HCT116 (cell line): Measurements from ENCODE around the gene CATSPERB. TPM values are rescaled to one million over a fixed set of nuclear protein-coding genes. Genes with fewer than 3 reads are reported as not detected.

Experiments
- ATAC-seq: fragments of 200-7000 bp; cut with Tn5 transposase; 2 replicates; pipeline ENCODE4 v1.9.1; 2020; ENCODE audit warnings: mild to moderate bottlenecking, moderate library complexity
- BruUV-seq: library from RNA; stranded (reverse); fragments of 400-500 nt; replicated peaks from 2 replicates; lab custom pipeline; 2021; lab: Mats Ljungman, UMichigan
- CTCF ChIA-PET: fragments of 300-600 bp; sonication (Branson Sonifier 250); formaldehyde crosslinking; loops from one replicate; lab custom pipeline; 2021; ENCODE audit warnings: antibody characterized with exemption; lab: Charles Lee
- POLR2A ChIA-PET: fragments of 300-600, 350-600 bp; sonication (Branson Sonifier 250); formaldehyde crosslinking; loops from one replicate; lab custom pipeline; 2021; ENCODE audit warnings: antibody characterized with exemption; lab: Charles Lee
- RAD21 ChIA-PET, 2 experiments: fragments of 300-600 bp; sonication (Branson Sonifier 250); formaldehyde crosslinking; loops; one replicate each; lab custom pipeline; 2023; ENCODE audit warnings: low total read pairs in 2 of 2; ENCODE audit not compliant: uncharacterized antibody in 2 of 2, unreplicated experiment in 2 of 2, low non-redundant PET in 1 of 2; lab: Charles Lee
- DNase-seq: peaks from one replicate; pipeline ENCODE4 v3.0.0-alpha.2; 2010; ENCODE audit warnings: low read depth, low spot score
- H2AFZ ChIP-seq: fragments of 200-600 bp; shearing (Covaris generic), sonication (generic); 2 replicates; pipeline ENCODE4 v1.6.1; 2017; ENCODE audit warnings: low read depth, mixed run types, mixed read lengths, antibody characterized with exemption, low read length; ENCODE audit not compliant: poor library complexity, severe bottlenecking
- H3K27ac ChIP-seq: 2 replicates; pipeline ENCODE4 v1.5.1; 2012; ENCODE audit warnings: low read depth, low read length
- H3K27me3 ChIP-seq: fragments of 200-600 bp; sonication (generic); 2 replicates; pipeline ENCODE4 v1.6.1; 2016; ENCODE audit warnings: mixed run types, low read length, mixed read lengths; ENCODE audit not compliant: insufficient read depth
- H3K36me3 ChIP-seq, 2 experiments: fragments of 200-500 bp in 1 of 2; fragments of 200-600 bp in 1 of 2; sonication (Bioruptor generic) in 1 of 2; sonication (generic) in 1 of 2; 2 replicates each; pipeline versions ENCODE4 v1.5.1 to v1.6.1; 2014 to 2016; ENCODE audit warnings: low read length in 2 of 2, inconsistent platforms in 1 of 2, mixed read lengths in 1 of 2, mixed run types in 1 of 2; ENCODE audit not compliant: insufficient read depth in 2 of 2, control insufficient read depth in 1 of 2
- H3K4me1 ChIP-seq, 2 experiments: fragments of 200-600 bp in 1 of 2; sonication (generic) in 1 of 2; 2 replicates each; pipeline versions ENCODE4 v1.5.1 to v1.6.1; 2012 to 2017; ENCODE audit warnings: low read length in 2 of 2, inconsistent platforms in 1 of 2, mild to moderate bottlenecking in 1 of 2, mixed read lengths in 1 of 2, mixed run types in 1 of 2, moderate library complexity in 1 of 2; ENCODE audit not compliant: insufficient read depth in 2 of 2, control insufficient read depth in 1 of 2
- H3K4me2 ChIP-seq: fragments of 200-600 bp; sonication (generic); 2 replicates; pipeline ENCODE4 v1.6.1; 2017; ENCODE audit warnings: mixed run types, low read length, mixed read lengths
- H3K4me3 ChIP-seq, 2 experiments: fragments of 200-600 bp in 1 of 2; sonication (generic) in 1 of 2; replicated peaks in 1 of 2; 2 replicates each; pipeline ENCODE4 v1.5.1; 2011 to 2016; ENCODE audit warnings: low read length in 2 of 2, control low read depth in 1 of 2, low read depth in 1 of 2, mild to moderate bottlenecking in 1 of 2, mixed read lengths in 1 of 2, mixed run types in 1 of 2
- H3K79me2 ChIP-seq: fragments of 200-600 bp; sonication (generic); 2 replicates; pipeline ENCODE4 v1.6.1; 2017; ENCODE audit warnings: mild to moderate bottlenecking, mixed run types, low read length, moderate library complexity, mixed read lengths; ENCODE audit not compliant: insufficient read depth
- H3K9ac ChIP-seq: fragments of 200-600 bp; sonication (generic); 2 replicates; pipeline ENCODE4 v1.6.1; 2016; ENCODE audit warnings: low read length, mixed read lengths
- H3K9me2 ChIP-seq: fragments of 200-600 bp; sonication (generic), shearing (Covaris generic); 2 replicates; pipeline ENCODE4 v1.6.1; 2017; ENCODE audit warnings: mixed run types, mild to moderate bottlenecking, moderate library complexity; ENCODE audit not compliant: insufficient read depth
- H3K9me3 ChIP-seq, 2 experiments: fragments of 200-500 bp in 1 of 2; fragments of 200-600 bp in 1 of 2; sonication (Bioruptor generic) in 1 of 2; sonication (generic) in 1 of 2; 2 replicates each; pipeline ENCODE4 v1.6.1; 2014 to 2017; ENCODE audit warnings: low read length in 2 of 2, mixed read lengths in 2 of 2, inconsistent platforms in 1 of 2, low read depth in 1 of 2, mild to moderate bottlenecking in 1 of 2, mixed run types in 1 of 2, moderate library complexity in 1 of 2; ENCODE audit not compliant: control insufficient read depth in 1 of 2, insufficient read depth in 1 of 2
- H4K20me1 ChIP-seq: fragments of 200-600 bp; sonication (generic), shearing (Covaris generic); 2 replicates; pipeline ENCODE4 v1.6.1; 2017; ENCODE audit warnings: mixed run types, mild to moderate bottlenecking, moderate library complexity; ENCODE audit not compliant: insufficient read depth
- CTCF ChIP-seq, 3 experiments: fragments of 200-600 bp in 1 of 3; sonication (generic) in 1 of 3; IDR thresholded peaks in 2 of 3; conservative IDR thresholded peaks in 1 of 3; 2 replicates each; pipeline ENCODE4 v1.5.1; 2012 to 2017; ENCODE audit warnings: low read depth in 2 of 3, low read length in 2 of 3, antibody characterized with exemption in 1 of 3, borderline replicate concordance in 1 of 3, control low read depth in 1 of 3, mild to moderate bottlenecking in 1 of 3, mixed read lengths in 1 of 3, mixed run types in 1 of 3, moderate library complexity in 1 of 3; ENCODE audit not compliant: insufficient read depth in 1 of 3
- EGR1 ChIP-seq: IDR thresholded peaks from 2 replicates; pipeline ENCODE4 v1.6.1; 2012; ENCODE audit warnings: low read depth
- ELF1 ChIP-seq: IDR thresholded peaks from 2 replicates; pipeline ENCODE4 v1.6.1; 2012; ENCODE audit warnings: low read depth, borderline replicate concordance
- EZH2 ChIP-seq: fragments of 200-600 bp; sonication (generic); IDR thresholded peaks from 2 replicates; pipeline ENCODE4 v1.6.1; 2017; ENCODE audit warnings: antibody characterized with exemption, mixed run types
- EZH2phosphoT487 ChIP-seq: fragments of 200-600 bp; IDR thresholded peaks from 2 replicates; pipeline ENCODE4 v1.6.1; 2018; ENCODE audit warnings: antibody characterized with exemption, borderline replicate concordance
- MAX ChIP-seq: IDR thresholded peaks from 2 replicates; pipeline ENCODE4 v1.6.1; 2012
- POLR2A ChIP-seq: IDR thresholded peaks from 2 replicates; pipeline ENCODE4 v1.7.0; 2011; ENCODE audit warnings: borderline replicate concordance; ENCODE audit not compliant: insufficient read depth, insufficient read length; ENCODE audit errors: extremely low read depth
- POLR2AphosphoS5 ChIP-seq: IDR thresholded peaks from 2 replicates; pipeline ENCODE4 v1.6.1; 2011; ENCODE audit warnings: mild to moderate bottlenecking, low read depth, low read length, moderate library complexity
- RAD21 ChIP-seq: IDR thresholded peaks from 2 replicates; pipeline ENCODE4 v1.6.1; 2012; ENCODE audit warnings: low read depth, mild to moderate bottlenecking
- SIN3A ChIP-seq: IDR thresholded peaks from 2 replicates; pipeline ENCODE4 v1.6.1; 2012; ENCODE audit warnings: low read depth
- SP1 ChIP-seq: IDR thresholded peaks from 2 replicates; pipeline ENCODE4 v1.6.1; 2012; ENCODE audit warnings: low read depth
- SRF ChIP-seq: IDR thresholded peaks from 2 replicates; pipeline ENCODE4 v1.6.1; 2012; ENCODE audit warnings: low read depth
- TCF7L2 ChIP-seq: IDR thresholded peaks from 2 replicates; pipeline ENCODE4 v1.7.0; 2011; ENCODE audit warnings: borderline replicate concordance, inconsistent platforms; ENCODE audit not compliant: insufficient read depth, insufficient read length; ENCODE audit errors: extremely low read depth
- YY1 ChIP-seq: IDR thresholded peaks from 2 replicates; pipeline ENCODE4 v1.6.1; 2011; ENCODE audit warnings: low read length, low read depth, moderate library complexity, mild to moderate bottlenecking; ENCODE audit not compliant: insufficient replicate concordance; ENCODE audit errors: extremely low read depth
- ZBTB33 ChIP-seq: IDR thresholded peaks from 2 replicates; pipeline ENCODE4 v1.6.1; 2011; ENCODE audit warnings: mild to moderate bottlenecking, low read length, moderate library complexity; ENCODE audit not compliant: insufficient replicate concordance; ENCODE audit errors: extremely low read depth
- ZFX ChIP-seq: fragments of 450-650 bp; IDR thresholded peaks from 2 replicates; pipeline ENCODE4 v1.6.1; 2017
- intact Hi-C: fragments of 100-400 bp; cut with micrococcal nuclease; formaldehyde crosslinking; loops from 2 replicates; pipeline ENCODE4 v1.10.0; 2022
- total RNA-seq: library from RNA; stranded (reverse); gene quantifications from one replicate; pipeline ENCODE4 v1.2.1, GENCODE V29; 2021; ENCODE audit not compliant: unreplicated experiment
- TF ChIP-seq, protein P1 (sequence below): IDR thresholded peaks from 2 replicates; pipeline ENCODE4 v1.6.1; 2012

CATSPERB gene
- total RNA-seq, 1 experiment from 2014 or later = 0.74 TPM

DNA sequence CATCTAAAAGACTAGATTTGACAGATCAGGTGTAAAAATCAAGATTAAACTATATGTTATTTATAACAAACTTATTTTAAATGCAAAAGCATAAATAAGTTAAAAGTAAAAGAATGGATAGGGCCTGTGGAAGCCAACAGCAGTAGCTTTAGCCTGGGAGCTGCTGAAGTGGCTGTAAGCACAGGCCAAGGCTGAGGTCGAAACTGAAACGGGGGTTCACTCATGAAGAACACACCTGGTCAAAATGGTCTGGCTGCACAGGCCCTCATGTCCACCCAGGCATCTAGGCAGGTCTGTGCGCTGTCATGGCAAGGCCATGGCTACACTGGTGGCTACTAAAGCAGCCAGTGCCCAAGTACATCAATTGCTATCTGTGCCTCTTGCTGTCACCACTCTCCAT, 23.1 kb downstream of the CATSPERB start:
- no peaks in the 10 kb centered on the region for H4K20me1 ChIP-seq
- ChIA-PET CTCF (no interaction called here), RAD21 (no interaction called here), POLR2A (no interaction called here)
- no peak overlapping the region for H3K27ac ChIP-seq
- H2AFZ ChIP-seq = no peak overlapping the region
- H3K4me2 ChIP-seq = no peak overlapping the region
- DNase-seq (no peak), ATAC-seq (no peak)
- no peaks in the 10 kb centered on the region for H3K79me2 ChIP-seq
- no peaks in the 10 kb centered on the region for H3K27me3 ChIP-seq
- intact Hi-C loops = no loop called here
- no peak overlapping the region for H3K9ac ChIP-seq
- no peaks in the 10 kb centered on the region for H3K4me1 ChIP-seq
- BruUV-seq = no TSS peak
- H3K9me2 ChIP-seq = no peaks in the 10 kb centered on the region
- no peaks in the 10 kb centered on the region for H3K36me3 ChIP-seq
- H3K9me3 ChIP-seq = no peaks in the 10 kb centered on the region
- no peak overlapping the region for H3K4me3 ChIP-seq
- TF ChIP-seq MAX (no peak), ELF1 (no peak), EZH2phosphoT487 (no peak), CTCF (IDR thresholded peaks at IDR 0.05 in 2 of 3, conservative IDR thresholded peaks at IDR 0.05 in 1 of 3; ENCODE audit: borderline replicate concordance in 1 of 3, insufficient read depth in 1 of 3, low read depth in 2 of 3, low read length in 2 of 3) (no peak), SRF (no peak), RAD21 (no peak), SP1 (no peak), ZBTB33 (no peak), EGR1 (no peak), EZH2 (no peak), SIN3A (no peak), TCF7L2 (no peak), POLR2AphosphoS5 (no peak), ZFX (no peak), POLR2A (no peak), YY1 (no peak)
- TF ChIP-seq, protein P1, sequence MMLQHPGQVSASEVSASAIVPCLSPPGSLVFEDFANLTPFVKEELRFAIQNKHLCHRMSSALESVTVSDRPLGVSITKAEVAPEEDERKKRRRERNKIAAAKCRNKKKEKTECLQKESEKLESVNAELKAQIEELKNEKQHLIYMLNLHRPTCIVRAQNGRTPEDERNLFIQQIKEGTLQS = no peak
